SK-N-SH (cell line): ENCODE results near the gene PRSS36. TPM values are rescaled to one million over a fixed set of nuclear protein-coding genes. Genes with fewer than 3 reads are reported as not detected.

Source experiments
- CTCF ChIA-PET: fragments of 300-600, 350-600 bp; formaldehyde crosslinking; extraction: SDS; loops from one replicate; lab custom pipeline; 2021; lab: Yijun Ruan, JAX
- POLR2A ChIA-PET: fragments of 350-600 bp; sonication (Branson Sonifier 250); formaldehyde crosslinking; extraction: SDS; loops from one replicate; lab custom pipeline; 2020; ENCODE audit warnings: antibody characterized with exemption, inconsistent platforms; lab: Yijun Ruan, JAX
- DNase-seq: peaks from one replicate; pipeline ENCODE4 v3.0.0; 2012
- H2AFZ ChIP-seq: fragments of 200-600 bp; sonication (generic); 2 replicates; pipeline ENCODE4 v1.8.1; 2016; ENCODE audit warnings: antibody characterized with exemption, mild to moderate bottlenecking, low read depth
- H3F3A ChIP-seq: fragments of 200-600 bp; sonication (generic); replicated peaks from 2 replicates; pipeline ENCODE3; 2016; ENCODE audit warnings: antibody characterized with exemption, mild to moderate bottlenecking; ENCODE audit not compliant: insufficient read depth
- H3K27ac ChIP-seq, 2 experiments: fragments of 200-500 bp in 1 of 2; fragments of 200-600 bp in 1 of 2; sonication (Bioruptor generic) in 1 of 2; sonication (generic), shearing (Covaris generic) in 1 of 2; 2 replicates each; pipeline versions ENCODE4 v1.5.1 to v1.6.1; 2014 to 2016; ENCODE audit warnings: low read depth in 2 of 2, inconsistent platforms in 1 of 2, low read length in 1 of 2, mild to moderate bottlenecking in 1 of 2, mixed read lengths in 1 of 2
- H3K27me3 ChIP-seq: fragments of 200-600 bp; sonication (generic), shearing (Covaris generic); 2 replicates; pipeline ENCODE4 v1.6.1; 2016; ENCODE audit warnings: mixed run types; ENCODE audit not compliant: insufficient read depth
- H3K36me3 ChIP-seq, 2 experiments: fragments of 200-500 bp in 1 of 2; fragments of 200-600 bp in 1 of 2; sonication (Bioruptor generic) in 1 of 2; sonication (generic) in 1 of 2; replicated peaks in 1 of 2; 2 replicates each; pipeline versions ENCODE3 to v1.5.1; 2014 to 2016; ENCODE audit warnings: low read length in 1 of 2, mild to moderate bottlenecking in 1 of 2; ENCODE audit not compliant: insufficient read depth in 2 of 2, control insufficient read depth in 1 of 2
- H3K4me1 ChIP-seq, 2 experiments: fragments of 200-500 bp in 1 of 2; fragments of 200-600 bp in 1 of 2; sonication (Bioruptor generic) in 1 of 2; sonication (generic), shearing (Covaris generic) in 1 of 2; 2 replicates each; pipeline versions ENCODE4 v1.5.1 to v1.6.1; 2014 to 2016; ENCODE audit warnings: low read depth in 1 of 2, low read length in 1 of 2, mixed run types in 1 of 2; ENCODE audit not compliant: insufficient read depth in 2 of 2, control insufficient read depth in 1 of 2
- H3K4me2 ChIP-seq: fragments of 200-600 bp; sonication (generic), shearing (Covaris generic); 2 replicates; pipeline ENCODE4 v1.6.1; 2017; ENCODE audit warnings: mixed run types
- H3K4me3 ChIP-seq, 2 experiments: fragments of 200-500 bp in 1 of 2; fragments of 200-600 bp in 1 of 2; sonication (Bioruptor generic) in 1 of 2; sonication (generic), shearing (Covaris generic) in 1 of 2; 2 replicates each; pipeline versions ENCODE4 v1.5.1 to v1.8.1; 2014 to 2016; ENCODE audit warnings: low read depth in 2 of 2, inconsistent platforms in 1 of 2, low read length in 1 of 2, mild to moderate bottlenecking in 1 of 2, mixed read lengths in 1 of 2, moderate library complexity in 1 of 2
- H3K79me2 ChIP-seq: fragments of 200-600 bp; sonication (generic); 2 replicates; pipeline ENCODE4 v1.8.1; 2017; ENCODE audit warnings: mild to moderate bottlenecking; ENCODE audit not compliant: insufficient read depth
- H3K9ac ChIP-seq: fragments of 200-600 bp; sonication (generic); 2 replicates; pipeline ENCODE4 v1.6.1; 2017; ENCODE audit warnings: mixed run types
- H3K9me2 ChIP-seq: fragments of 200-600 bp; sonication (generic); 2 replicates; pipeline ENCODE4 v1.6.1; 2017; ENCODE audit warnings: mixed run types
- H3K9me3 ChIP-seq: fragments of 200-600 bp; sonication (generic); 2 replicates; pipeline ENCODE4 v1.6.1; 2017; ENCODE audit warnings: mixed run types, mild to moderate bottlenecking, moderate library complexity
- H4K20me1 ChIP-seq: fragments of 200-600 bp; sonication (generic); 2 replicates; pipeline ENCODE4 v1.6.1; 2017; ENCODE audit warnings: mild to moderate bottlenecking, mixed run types; ENCODE audit not compliant: insufficient read depth
- CHD2 ChIP-seq: fragments of 150-350 bp; IDR thresholded peaks from 2 replicates; pipeline ENCODE4 v1.6.1; 2018; ENCODE audit warnings: low read length; ENCODE audit not compliant: partially characterized antibody
- EP300 ChIP-seq, 2 experiments: IDR thresholded peaks; 2 replicates each; pipeline versions ENCODE4 v1.4.0 to v1.6.1; 2012; ENCODE audit warnings: borderline replicate concordance in 1 of 2, low read depth in 1 of 2, low read length in 1 of 2
- FOSL2 ChIP-seq: IDR thresholded peaks from 2 replicates; pipeline ENCODE4 v1.4.0; 2012; ENCODE audit warnings: low read depth, mild to moderate bottlenecking, moderate library complexity, borderline replicate concordance
- FOXM1 ChIP-seq: IDR thresholded peaks from 2 replicates; pipeline ENCODE4 v1.4.0; 2012; ENCODE audit warnings: low read depth, mild to moderate bottlenecking
- GABPA ChIP-seq: IDR thresholded peaks from 2 replicates; pipeline ENCODE4 v1.4.0; 2012; ENCODE audit warnings: low read depth, mild to moderate bottlenecking
- JUND ChIP-seq: IDR thresholded peaks from 2 replicates; pipeline ENCODE4 v1.4.0; 2012
- MEF2A ChIP-seq: IDR thresholded peaks from 2 replicates; pipeline ENCODE4 v1.4.0; 2012; ENCODE audit warnings: low read depth, borderline replicate concordance
- MXI1 ChIP-seq: IDR thresholded peaks from 2 replicates; pipeline ENCODE4 v1.6.1; 2012; ENCODE audit warnings: mild to moderate bottlenecking, low read depth, low read length, improper control_type of control experiment
- NRF1 ChIP-seq: IDR thresholded peaks from 2 replicates; pipeline ENCODE4 v1.6.1; 2012; ENCODE audit warnings: low read depth, mild to moderate bottlenecking, low read length
- RCOR1 ChIP-seq: fragments of 150-350 bp; IDR thresholded peaks from 2 replicates; pipeline ENCODE4 v1.6.1; 2017; ENCODE audit warnings: antibody characterized with exemption, low read length
- RFX5 ChIP-seq: IDR thresholded peaks from 2 replicates; pipeline ENCODE4 v1.6.1; 2012; ENCODE audit warnings: mild to moderate bottlenecking, improper control_type of control experiment, low read length
- RXRA ChIP-seq: IDR thresholded peaks from 2 replicates; pipeline ENCODE4 v1.4.0; 2012; ENCODE audit warnings: low read depth, mild to moderate bottlenecking, borderline replicate concordance
- SIN3A ChIP-seq: IDR thresholded peaks from 2 replicates; pipeline ENCODE4 v1.6.1; 2012; ENCODE audit warnings: low read depth, mild to moderate bottlenecking, low read length, moderate library complexity, borderline replicate concordance
- SMC3 ChIP-seq: IDR thresholded peaks from 2 replicates; pipeline ENCODE4 v1.6.1; 2012; ENCODE audit warnings: low read depth, low read length, improper control_type of control experiment
- TAF1 ChIP-seq: IDR thresholded peaks from 2 replicates; pipeline ENCODE4 v1.6.1; 2012; ENCODE audit warnings: low read depth, mild to moderate bottlenecking, low read length, moderate library complexity, borderline replicate concordance
- TEAD4 ChIP-seq: IDR thresholded peaks from 2 replicates; pipeline ENCODE4 v1.4.0; 2012; ENCODE audit warnings: mild to moderate bottlenecking, borderline replicate concordance; ENCODE audit not compliant: insufficient read depth
- WGBS: methylation state at CpG from one replicate; pipeline ENCODE4 v1.1.6; 2017; ENCODE audit warnings: low lambda C conversion rate; 5-methylcytosine and 5-hydroxymethylcytosine counted together
- polyA plus RNA-seq, 3 experiments: library from polyadenylated mRNA; depleted of rRNA; stranded (reverse); fragments of >200 nt; gene quantifications; 2 replicates each; pipeline ENCODE4 v1.2.3, GENCODE V29; 2012
- TF ChIP-seq, protein P1 (sequence below): fragments of 150-350 bp; IDR thresholded peaks from 2 replicates; pipeline ENCODE4 v1.6.1; 2016; ENCODE audit warnings: mild to moderate bottlenecking, low read depth, low read length
- TF ChIP-seq, protein P2 (sequence below): fragments of 200-600 bp; sonication (generic); IDR thresholded peaks from 2 replicates; pipeline ENCODE4 v1.6.1; 2017; ENCODE audit warnings: antibody characterized with exemption, mild to moderate bottlenecking, moderate library complexity
- TF ChIP-seq, protein P3 (sequence below): IDR thresholded peaks from 2 replicates; pipeline ENCODE4 v1.4.0; 2012; ENCODE audit warnings: low read depth, borderline replicate concordance
- TF ChIP-seq, protein P4 (sequence below): IDR thresholded peaks from 2 replicates; pipeline ENCODE4 v1.4.0; 2012; ENCODE audit warnings: low read depth, borderline replicate concordance
- TF ChIP-seq, protein P5 (sequence below): fragments of 150-350 bp; IDR thresholded peaks from 2 replicates; pipeline ENCODE4 v1.6.1; 2017; ENCODE audit warnings: antibody characterized with exemption, low read length, low read depth, borderline replicate concordance
- TF ChIP-seq, protein P6 (sequence below): IDR thresholded peaks from 2 replicates; pipeline ENCODE4; 2012

The PRSS36 gene
- polyA plus RNA-seq, 1 of the 3 experiments (the other 2 are of a cell fraction) = 0.49 TPM

DNA sequence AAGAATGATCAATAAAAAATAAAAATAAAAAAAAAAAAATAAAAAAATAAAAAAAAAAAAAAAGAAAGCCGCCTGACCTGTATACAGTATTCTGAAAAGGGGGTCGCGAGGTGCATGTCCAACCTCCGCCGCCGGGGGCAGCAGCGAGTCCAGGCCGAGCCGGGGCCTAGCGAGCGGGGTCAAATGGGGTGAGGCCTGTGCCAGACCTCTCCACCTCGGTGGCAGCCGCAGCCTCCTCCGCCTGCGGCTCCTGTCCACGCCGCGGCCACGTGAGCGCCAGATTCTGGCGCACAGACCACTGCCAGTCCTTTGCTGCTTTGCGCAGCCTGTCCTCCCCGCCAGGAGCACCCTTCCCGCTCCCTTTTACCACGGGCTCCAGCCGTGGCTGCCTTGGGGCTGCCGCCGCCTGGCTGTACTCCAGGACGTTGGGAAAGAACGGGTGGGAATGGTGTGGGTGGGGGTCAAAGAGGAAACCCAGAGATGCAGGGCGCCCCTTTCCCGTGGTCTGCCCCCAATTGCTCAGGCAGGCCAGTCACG, 44.1 kb downstream of the PRSS36 start:
- Histone ChIP-seq H3K9me2 (no peaks in the 10 kb centered on the region), H3K4me2 (no peak overlapping the region), H3K79me2 (peaks cover 23% of the 10 kb centered on the region), H4K20me1 (no peaks in the 10 kb centered on the region), H3K27ac (peak overlapping the region; percentile 51 to 91; a peak in 3 of 4 replicates), H3K4me1 (peaks cover 8 to 25% of the 10 kb centered on the region in 2 experiments; a peak in 2 of 4 replicates), H3K36me3 (peaks cover 14 to 15% of the 10 kb centered on the region in 2 experiments), H2AFZ (peak overlapping the region; percentile 93), H3K9me3 (no peaks in the 10 kb centered on the region), H3K4me3 (no peak overlapping the region), H3K27me3 (no peaks in the 10 kb centered on the region), H3F3A (no peaks in the 10 kb centered on the region), H3K9ac (peak overlapping the region; percentile 41; the same call in 1 of the 2 replicates)
- POLR2A ChIA-PET = no interaction called here
- CTCF ChIA-PET = no interaction called here
- 20% methylated on average over 16 of the region's 33 CpGs for WGBS
- peak; percentile 96 for DNase-seq
- TF ChIP-seq RXRA = peak; percentile 92
- TF ChIP-seq TEAD4 = no peak
- TF ChIP-seq, protein P1, sequence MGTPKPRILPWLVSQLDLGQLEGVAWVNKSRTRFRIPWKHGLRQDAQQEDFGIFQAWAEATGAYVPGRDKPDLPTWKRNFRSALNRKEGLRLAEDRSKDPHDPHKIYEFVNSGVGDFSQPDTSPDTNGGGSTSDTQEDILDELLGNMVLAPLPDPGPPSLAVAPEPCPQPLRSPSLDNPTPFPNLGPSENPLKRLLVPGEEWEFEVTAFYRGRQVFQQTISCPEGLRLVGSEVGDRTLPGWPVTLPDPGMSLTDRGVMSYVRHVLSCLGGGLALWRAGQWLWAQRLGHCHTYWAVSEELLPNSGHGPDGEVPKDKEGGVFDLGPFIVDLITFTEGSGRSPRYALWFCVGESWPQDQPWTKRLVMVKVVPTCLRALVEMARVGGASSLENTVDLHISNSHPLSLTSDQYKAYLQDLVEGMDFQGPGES = no peak
- TF ChIP-seq RFX5 = no peak
- TF ChIP-seq, protein P2, sequence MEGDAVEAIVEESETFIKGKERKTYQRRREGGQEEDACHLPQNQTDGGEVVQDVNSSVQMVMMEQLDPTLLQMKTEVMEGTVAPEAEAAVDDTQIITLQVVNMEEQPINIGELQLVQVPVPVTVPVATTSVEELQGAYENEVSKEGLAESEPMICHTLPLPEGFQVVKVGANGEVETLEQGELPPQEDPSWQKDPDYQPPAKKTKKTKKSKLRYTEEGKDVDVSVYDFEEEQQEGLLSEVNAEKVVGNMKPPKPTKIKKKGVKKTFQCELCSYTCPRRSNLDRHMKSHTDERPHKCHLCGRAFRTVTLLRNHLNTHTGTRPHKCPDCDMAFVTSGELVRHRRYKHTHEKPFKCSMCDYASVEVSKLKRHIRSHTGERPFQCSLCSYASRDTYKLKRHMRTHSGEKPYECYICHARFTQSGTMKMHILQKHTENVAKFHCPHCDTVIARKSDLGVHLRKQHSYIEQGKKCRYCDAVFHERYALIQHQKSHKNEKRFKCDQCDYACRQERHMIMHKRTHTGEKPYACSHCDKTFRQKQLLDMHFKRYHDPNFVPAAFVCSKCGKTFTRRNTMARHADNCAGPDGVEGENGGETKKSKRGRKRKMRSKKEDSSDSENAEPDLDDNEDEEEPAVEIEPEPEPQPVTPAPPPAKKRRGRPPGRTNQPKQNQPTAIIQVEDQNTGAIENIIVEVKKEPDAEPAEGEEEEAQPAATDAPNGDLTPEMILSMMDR = peak; percentile 73
- no peak for TF ChIP-seq MEF2A
- no peak for TF ChIP-seq GABPA
- no peak for TF ChIP-seq NRF1
- no peak for TF ChIP-seq JUND
- TF ChIP-seq, protein P3, sequence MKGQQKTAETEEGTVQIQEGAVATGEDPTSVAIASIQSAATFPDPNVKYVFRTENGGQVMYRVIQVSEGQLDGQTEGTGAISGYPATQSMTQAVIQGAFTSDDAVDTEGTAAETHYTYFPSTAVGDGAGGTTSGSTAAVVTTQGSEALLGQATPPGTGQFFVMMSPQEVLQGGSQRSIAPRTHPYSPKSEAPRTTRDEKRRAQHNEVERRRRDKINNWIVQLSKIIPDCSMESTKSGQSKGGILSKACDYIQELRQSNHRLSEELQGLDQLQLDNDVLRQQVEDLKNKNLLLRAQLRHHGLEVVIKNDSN = peak; percentile 44; the same call in 1 of the 2 replicates
- TF ChIP-seq CHD2 = no peak
- TF ChIP-seq TAF1 = 0 out of 2 replicates have a peak, but pooled peaks have one; percentile 16
- TF ChIP-seq SIN3A = peak; percentile 36; the same call in 1 of the 2 replicates
- TF ChIP-seq, protein P4, sequence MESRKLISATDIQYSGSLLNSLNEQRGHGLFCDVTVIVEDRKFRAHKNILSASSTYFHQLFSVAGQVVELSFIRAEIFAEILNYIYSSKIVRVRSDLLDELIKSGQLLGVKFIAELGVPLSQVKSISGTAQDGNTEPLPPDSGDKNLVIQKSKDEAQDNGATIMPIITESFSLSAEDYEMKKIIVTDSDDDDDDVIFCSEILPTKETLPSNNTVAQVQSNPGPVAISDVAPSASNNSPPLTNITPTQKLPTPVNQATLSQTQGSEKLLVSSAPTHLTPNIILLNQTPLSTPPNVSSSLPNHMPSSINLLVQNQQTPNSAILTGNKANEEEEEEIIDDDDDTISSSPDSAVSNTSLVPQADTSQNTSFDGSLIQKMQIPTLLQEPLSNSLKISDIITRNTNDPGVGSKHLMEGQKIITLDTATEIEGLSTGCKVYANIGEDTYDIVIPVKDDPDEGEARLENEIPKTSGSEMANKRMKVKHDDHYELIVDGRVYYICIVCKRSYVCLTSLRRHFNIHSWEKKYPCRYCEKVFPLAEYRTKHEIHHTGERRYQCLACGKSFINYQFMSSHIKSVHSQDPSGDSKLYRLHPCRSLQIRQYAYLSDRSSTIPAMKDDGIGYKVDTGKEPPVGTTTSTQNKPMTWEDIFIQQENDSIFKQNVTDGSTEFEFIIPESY = no peak
- TF ChIP-seq, protein P5, sequence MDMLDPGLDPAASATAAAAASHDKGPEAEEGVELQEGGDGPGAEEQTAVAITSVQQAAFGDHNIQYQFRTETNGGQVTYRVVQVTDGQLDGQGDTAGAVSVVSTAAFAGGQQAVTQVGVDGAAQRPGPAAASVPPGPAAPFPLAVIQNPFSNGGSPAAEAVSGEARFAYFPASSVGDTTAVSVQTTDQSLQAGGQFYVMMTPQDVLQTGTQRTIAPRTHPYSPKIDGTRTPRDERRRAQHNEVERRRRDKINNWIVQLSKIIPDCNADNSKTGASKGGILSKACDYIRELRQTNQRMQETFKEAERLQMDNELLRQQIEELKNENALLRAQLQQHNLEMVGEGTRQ = no peak
- no peak; the same call in 1 of the 2 replicates for TF ChIP-seq SMC3
- TF ChIP-seq RCOR1 = no peak
- no peak for TF ChIP-seq FOSL2
- TF ChIP-seq FOXM1 = no peak
- peak in 1 of 2 experiments; percentile 60; a peak in 2 of 4 replicates for TF ChIP-seq EP300 (IDR thresholded peaks at IDR 0.05; ENCODE audit: borderline replicate concordance in 1 of 2, low read depth in 1 of 2, low read length in 1 of 2)
- TF ChIP-seq, protein P6, sequence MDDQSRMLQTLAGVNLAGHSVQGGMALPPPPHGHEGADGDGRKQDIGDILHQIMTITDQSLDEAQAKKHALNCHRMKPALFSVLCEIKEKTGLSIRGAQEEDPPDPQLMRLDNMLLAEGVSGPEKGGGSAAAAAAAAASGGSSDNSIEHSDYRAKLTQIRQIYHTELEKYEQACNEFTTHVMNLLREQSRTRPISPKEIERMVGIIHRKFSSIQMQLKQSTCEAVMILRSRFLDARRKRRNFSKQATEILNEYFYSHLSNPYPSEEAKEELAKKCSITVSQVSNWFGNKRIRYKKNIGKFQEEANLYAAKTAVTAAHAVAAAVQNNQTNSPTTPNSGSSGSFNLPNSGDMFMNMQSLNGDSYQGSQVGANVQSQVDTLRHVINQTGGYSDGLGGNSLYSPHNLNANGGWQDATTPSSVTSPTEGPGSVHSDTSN = no peak
- peak; percentile 95 for TF ChIP-seq MXI1
